ENCODE results near the gene UBR1. TPM values are rescaled to one million over a fixed set of nuclear protein-coding genes. Genes with fewer than 3 reads are reported as not detected.
"Not testable (repeated sequence)": the region's sequence is repeated elsewhere in the genome, so short reads cannot be mapped to it uniquely, and the experiment has no call there.

The UBR1 gene
- total RNA-seq = 42.4 and 44.1 TPM in 2 replicates

- intact Hi-C loops (cut with micrococcal nuclease) = loop anchor here (1.0 to 5.0 kb wide), 5 partner anchors 17 to 834 kb away; partner anchors contain the start of genes CCNDBP1, GANC, TMEM62 and TMEM87A
Measured at GRCh38 chr15:43105778-43106485, at the start of gene UBR1. Gene UBR1, minus strand, starts transcription at chr15:43106038. Its CDS starts 16 bp downstream, at chr15:43106022.

GRCh38 chr15:43153269-43153668 lies 47.4 kb upstream of the UBR1 start:
- intact Hi-C loops (cut with micrococcal nuclease) = loop anchor here (5.0 kb wide), 1 partner anchor 46 kb away; the partner anchor contains the start of gene UBR1

- intact Hi-C loops (cut with micrococcal nuclease) = loop anchor here (5.0 kb wide), 1 partner anchor 44 kb away; the partner anchor contains the start of gene UBR1
Measured at GRCh38 chr15:43151688-43152087, 45.9 kb upstream of the UBR1 start.

GRCh38 chr15:43150191-43150929 lies 44.5 kb upstream of the UBR1 start:
- intact Hi-C loops (cut with micrococcal nuclease) = loop anchor here (5.0 kb wide), 1 partner anchor 43 kb away; the partner anchor contains the start of gene UBR1

GRCh38 chr15:43146184-43146583 lies 40.3 kb upstream of the UBR1 start:
- intact Hi-C loops (cut with micrococcal nuclease) = no loop called here

GRCh38 chr15:43144512-43144911 lies 38.7 kb upstream of the UBR1 start:
- intact Hi-C loops (cut with micrococcal nuclease) = no loop called here

- intact Hi-C loops (cut with micrococcal nuclease) = no loop called here
Measured at GRCh38 chr15:43143203-43143941, 37.5 kb upstream of the UBR1 start.

GRCh38 chr15:43135351-43135750 lies 29.5 kb upstream of the UBR1 start:
- intact Hi-C loops (cut with micrococcal nuclease) = no loop called here

GRCh38 chr15:43134157-43134635 lies 28.4 kb upstream of the UBR1 start:
- intact Hi-C loops (cut with micrococcal nuclease) = loop anchor here (5.0 kb wide), 1 partner anchor 53 kb away; the partner anchor contains the start of gene CCNDBP1

- intact Hi-C loops (cut with micrococcal nuclease) = loop anchor here (1.0 to 5.0 kb wide), 3 partner anchors 10 to 54 kb away; partner anchors contain the start of gene CCNDBP1
Measured at GRCh38 chr15:43133430-43134156, 27.8 kb upstream of the UBR1 start, which contains the start of gene TMEM62. Gene TMEM62, plus strand, starts transcription at chr15:43133586. Its CDS starts 217 bp downstream, at chr15:43133803.

GRCh38 chr15:43132830-43133429 lies 27.1 kb upstream of the UBR1 start:
- intact Hi-C loops (cut with micrococcal nuclease) = loop anchor here (1.0 to 5.0 kb wide), 3 partner anchors 10 to 54 kb away; partner anchors contain the start of gene CCNDBP1

- intact Hi-C loops (cut with micrococcal nuclease) = no loop called here
Measured at GRCh38 chr15:43128980-43129335, 23.1 kb upstream of the UBR1 start.

- intact Hi-C loops (cut with micrococcal nuclease) = not testable (repeated sequence)
Measured at GRCh38 chr15:43128174-43128979, 22.5 kb upstream of the UBR1 start.

- intact Hi-C loops (cut with micrococcal nuclease) = no loop called here
Measured at GRCh38 chr15:43127752-43128151, 21.9 kb upstream of the UBR1 start.

GRCh38 chr15:43126356-43126755 lies 20.5 kb upstream of the UBR1 start:
- intact Hi-C loops (cut with micrococcal nuclease) = no loop called here

GRCh38 chr15:43125100-43125661 lies 19.3 kb upstream of the UBR1 start:
- intact Hi-C loops (cut with micrococcal nuclease) = no loop called here

- intact Hi-C loops (cut with micrococcal nuclease) = no loop called here
Measured at GRCh38 chr15:43121863-43122262, 16.0 kb upstream of the UBR1 start.

GRCh38 chr15:43118829-43119228 lies 13.0 kb upstream of the UBR1 start:
- intact Hi-C loops (cut with micrococcal nuclease) = no loop called here

GRCh38 chr15:43118286-43118685 lies 12.4 kb upstream of the UBR1 start:
- intact Hi-C loops (cut with micrococcal nuclease) = no loop called here

All from T-helper 2 cell treated with Interferon-gamma antibody and Interleukin-4, amounts not matched to agents 100 ng/mL and 5 ng/mL, for 36 hours (primary cell).